Measurements from ENCODE around the gene COBL.

GRCh38 chr7:51315393-51316261 is 982 bp downstream of the COBL start:
- TF ChIP-seq, protein P1, sequence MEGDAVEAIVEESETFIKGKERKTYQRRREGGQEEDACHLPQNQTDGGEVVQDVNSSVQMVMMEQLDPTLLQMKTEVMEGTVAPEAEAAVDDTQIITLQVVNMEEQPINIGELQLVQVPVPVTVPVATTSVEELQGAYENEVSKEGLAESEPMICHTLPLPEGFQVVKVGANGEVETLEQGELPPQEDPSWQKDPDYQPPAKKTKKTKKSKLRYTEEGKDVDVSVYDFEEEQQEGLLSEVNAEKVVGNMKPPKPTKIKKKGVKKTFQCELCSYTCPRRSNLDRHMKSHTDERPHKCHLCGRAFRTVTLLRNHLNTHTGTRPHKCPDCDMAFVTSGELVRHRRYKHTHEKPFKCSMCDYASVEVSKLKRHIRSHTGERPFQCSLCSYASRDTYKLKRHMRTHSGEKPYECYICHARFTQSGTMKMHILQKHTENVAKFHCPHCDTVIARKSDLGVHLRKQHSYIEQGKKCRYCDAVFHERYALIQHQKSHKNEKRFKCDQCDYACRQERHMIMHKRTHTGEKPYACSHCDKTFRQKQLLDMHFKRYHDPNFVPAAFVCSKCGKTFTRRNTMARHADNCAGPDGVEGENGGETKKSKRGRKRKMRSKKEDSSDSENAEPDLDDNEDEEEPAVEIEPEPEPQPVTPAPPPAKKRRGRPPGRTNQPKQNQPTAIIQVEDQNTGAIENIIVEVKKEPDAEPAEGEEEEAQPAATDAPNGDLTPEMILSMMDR (IDR thresholded peaks at IDR 0.05) = no peak
- TF ChIP-seq POLR2A (IDR thresholded peaks at IDR 0.05) (peak; percentile 74), EP300 (IDR thresholded peaks at IDR 0.05; ENCODE audit: low read depth) (no peak), POLR2AphosphoS5 (IDR thresholded peaks at IDR 0.05) (peak; percentile 28 to 81 (median 80))

All from transverse colon (tissue), 4 donors.